Parathyroid adenoma (tissue), 2 donors: ENCODE data around the gene CECR2.

Experiments used
- H2AFZ ChIP-seq: fragments of 300-600 bp; sonication (generic); one replicate; pipeline ENCODE4 v1.7.0; 2017; ENCODE audit warnings: antibody characterized with exemption, mild to moderate bottlenecking
- H3K27ac ChIP-seq: fragments of 300-600 bp; sonication (generic); one replicate; pipeline ENCODE4 v1.7.0; 2017
- H3K27me3 ChIP-seq: fragments of 300-600 bp; sonication (generic); one replicate; pipeline ENCODE4 v1.7.0; 2017; ENCODE audit warnings: low read length; ENCODE audit not compliant: control insufficient read depth, insufficient read depth
- H3K36me3 ChIP-seq: fragments of 300-600 bp; sonication (generic); one replicate; pipeline ENCODE4 v1.7.0; 2017; ENCODE audit warnings: low read length; ENCODE audit not compliant: control insufficient read depth, insufficient read depth
- H3K4me1 ChIP-seq: fragments of 300-600 bp; sonication (generic); one replicate; pipeline ENCODE4 v1.7.0; 2017; ENCODE audit warnings: control low read depth
- H3K4me2 ChIP-seq: fragments of 300-600 bp; sonication (generic); one replicate; pipeline ENCODE4 v1.7.0; 2017; ENCODE audit warnings: low read length
- H3K4me3 ChIP-seq: fragments of 300-600 bp; sonication (generic); one replicate; pipeline ENCODE4 v1.7.0; 2017; ENCODE audit warnings: low read depth, low read length
- H3K79me2 ChIP-seq: fragments of 300-600 bp; sonication (generic); one replicate; pipeline ENCODE4 v1.7.0; 2017; ENCODE audit warnings: control low read depth
- H3K9ac ChIP-seq: fragments of 300-600 bp; sonication (generic); one replicate; pipeline ENCODE4 v1.7.0; 2017; ENCODE audit warnings: mild to moderate bottlenecking
- H3K9me3 ChIP-seq: fragments of 300-600 bp; sonication (generic); one replicate; pipeline ENCODE4 v1.7.0; 2017; ENCODE audit warnings: low read length; ENCODE audit not compliant: control insufficient read depth
- TF ChIP-seq, protein P1 (sequence below): fragments of 300-600 bp; sonication (generic); IDR thresholded peaks from one replicate; pipeline ENCODE4 v1.7.0; 2017; ENCODE audit warnings: antibody characterized with exemption, mild to moderate bottlenecking
- donor health status: primary hyperparathyroidism.

Gene CECR2

DNA sequence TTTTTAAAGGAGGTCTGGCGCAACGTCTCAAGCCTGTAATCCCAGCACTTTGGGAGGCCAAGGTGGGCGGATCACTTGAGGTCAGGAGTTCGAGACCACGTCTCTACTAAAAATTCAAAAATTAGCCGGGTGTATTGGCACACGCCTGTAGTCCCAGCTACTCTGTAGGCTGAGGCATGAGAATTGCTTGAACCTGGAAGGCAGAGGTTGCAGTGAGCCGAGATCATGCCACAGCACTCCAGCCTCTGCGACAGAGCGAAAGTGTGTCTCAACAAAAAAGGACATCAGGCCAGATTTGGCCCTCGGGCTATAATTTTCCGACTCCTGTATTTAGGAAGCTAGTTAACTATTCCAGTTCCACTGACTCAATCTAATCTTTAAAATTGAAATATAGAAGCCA is 115.3 kb downstream of the CECR2 start:
- no peak overlapping the region for H3K9ac ChIP-seq
- no peak overlapping the region for H2AFZ ChIP-seq
- no peaks in the 10 kb centered on the region for H3K36me3 ChIP-seq
- H3K4me1 ChIP-seq, result no peaks in the 10 kb centered on the region
- TF ChIP-seq, protein P1, sequence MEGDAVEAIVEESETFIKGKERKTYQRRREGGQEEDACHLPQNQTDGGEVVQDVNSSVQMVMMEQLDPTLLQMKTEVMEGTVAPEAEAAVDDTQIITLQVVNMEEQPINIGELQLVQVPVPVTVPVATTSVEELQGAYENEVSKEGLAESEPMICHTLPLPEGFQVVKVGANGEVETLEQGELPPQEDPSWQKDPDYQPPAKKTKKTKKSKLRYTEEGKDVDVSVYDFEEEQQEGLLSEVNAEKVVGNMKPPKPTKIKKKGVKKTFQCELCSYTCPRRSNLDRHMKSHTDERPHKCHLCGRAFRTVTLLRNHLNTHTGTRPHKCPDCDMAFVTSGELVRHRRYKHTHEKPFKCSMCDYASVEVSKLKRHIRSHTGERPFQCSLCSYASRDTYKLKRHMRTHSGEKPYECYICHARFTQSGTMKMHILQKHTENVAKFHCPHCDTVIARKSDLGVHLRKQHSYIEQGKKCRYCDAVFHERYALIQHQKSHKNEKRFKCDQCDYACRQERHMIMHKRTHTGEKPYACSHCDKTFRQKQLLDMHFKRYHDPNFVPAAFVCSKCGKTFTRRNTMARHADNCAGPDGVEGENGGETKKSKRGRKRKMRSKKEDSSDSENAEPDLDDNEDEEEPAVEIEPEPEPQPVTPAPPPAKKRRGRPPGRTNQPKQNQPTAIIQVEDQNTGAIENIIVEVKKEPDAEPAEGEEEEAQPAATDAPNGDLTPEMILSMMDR, result no peak
- no peak overlapping the region for H3K4me3 ChIP-seq
- H3K9me3 ChIP-seq, result no peaks in the 10 kb centered on the region
- no peak overlapping the region for H3K27ac ChIP-seq
- no peak overlapping the region for H3K4me2 ChIP-seq
- no peaks in the 10 kb centered on the region for H3K27me3 ChIP-seq
- H3K79me2 ChIP-seq, result no peaks in the 10 kb centered on the region

DNA sequence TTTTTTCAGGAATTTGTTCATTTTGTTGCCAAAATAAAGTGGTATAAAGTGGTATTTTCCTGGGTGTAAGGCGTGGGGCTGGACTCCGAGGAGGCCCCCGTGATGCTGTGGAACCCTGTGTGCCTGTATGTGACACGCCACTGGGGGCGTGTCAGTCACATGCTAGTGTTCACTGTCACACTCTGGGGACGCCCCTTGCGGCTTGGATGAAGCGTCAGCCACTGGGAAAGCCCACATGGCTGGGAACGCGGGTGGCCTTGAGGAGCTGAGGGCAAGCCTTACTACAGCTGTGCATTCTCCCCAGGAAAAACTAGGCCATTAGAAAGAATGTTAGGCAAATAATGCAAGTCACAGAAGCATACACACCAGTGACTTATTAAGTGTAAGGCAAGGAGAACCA is 117.1 kb downstream of the CECR2 start:
- Histone ChIP-seq H3K27me3 (no peaks in the 10 kb centered on the region), H3K36me3 (no peaks in the 10 kb centered on the region), H3K4me2 (no peak overlapping the region), H3K9me3 (no peaks in the 10 kb centered on the region), H3K9ac (no peak overlapping the region), H3K4me3 (no peak overlapping the region), H3K4me1 (no peaks in the 10 kb centered on the region), H3K79me2 (no peaks in the 10 kb centered on the region), H3K27ac (no peak overlapping the region), H2AFZ (no peak overlapping the region)
- TF ChIP-seq, protein P1, result no peak

DNA sequence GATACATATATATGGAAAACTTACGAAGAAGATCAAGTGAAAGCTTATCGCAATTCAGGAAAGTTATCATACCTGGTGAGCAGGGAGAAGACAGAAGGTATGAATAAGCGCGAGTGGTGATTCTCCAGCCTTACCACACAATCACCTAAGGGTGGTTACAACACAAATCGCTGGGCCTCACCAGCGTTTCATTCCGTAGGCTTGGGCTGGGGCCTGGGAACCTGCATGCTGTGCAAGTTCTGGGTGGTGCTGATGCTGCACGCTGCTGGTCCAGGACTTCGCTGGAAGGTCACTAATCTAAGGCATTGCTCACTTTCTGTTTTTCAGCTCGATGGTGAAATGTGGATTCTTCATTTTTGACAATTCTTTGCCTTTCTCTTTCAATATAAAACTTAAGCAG is 117.5 kb downstream of the CECR2 start:
- H3K9me3 ChIP-seq, result no peaks in the 10 kb centered on the region
- no peaks in the 10 kb centered on the region for H3K27me3 ChIP-seq
- H3K36me3 ChIP-seq, result no peaks in the 10 kb centered on the region
- no peak overlapping the region for H3K4me3 ChIP-seq
- no peaks in the 10 kb centered on the region for H3K4me1 ChIP-seq
- H3K27ac ChIP-seq, result no peak overlapping the region
- H3K79me2 ChIP-seq, result no peaks in the 10 kb centered on the region
- H3K9ac ChIP-seq, result no peak overlapping the region
- TF ChIP-seq, protein P1, result no peak
- H3K4me2 ChIP-seq, result no peak overlapping the region
- no peak overlapping the region for H2AFZ ChIP-seq

DNA sequence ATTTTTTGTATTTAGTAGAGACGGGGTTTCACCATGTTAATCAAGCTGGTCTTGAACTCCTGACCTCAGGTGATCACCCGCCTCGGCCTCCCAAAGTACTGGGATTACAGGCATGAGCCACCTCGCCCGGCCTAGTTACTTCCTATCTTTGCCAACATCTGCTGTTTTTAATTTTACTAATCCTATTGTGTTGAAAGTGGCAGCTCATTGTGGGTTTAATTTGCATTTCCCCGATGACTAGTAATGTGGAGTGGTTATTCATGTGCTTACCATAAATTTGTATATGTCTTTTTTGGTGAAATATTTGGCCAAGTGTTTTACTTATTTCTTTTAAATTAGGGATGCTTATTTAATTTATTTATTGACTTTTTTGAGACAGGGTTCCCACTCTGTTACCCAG is 119.8 kb downstream of the CECR2 start:
- Histone ChIP-seq H3K79me2 (no peaks in the 10 kb centered on the region), H3K9me3 (no peaks in the 10 kb centered on the region), H3K27ac (no peak overlapping the region), H2AFZ (no peak overlapping the region), H3K4me1 (no peaks in the 10 kb centered on the region), H3K36me3 (no peaks in the 10 kb centered on the region), H3K4me2 (no peak overlapping the region), H3K9ac (no peak overlapping the region), H3K27me3 (no peaks in the 10 kb centered on the region), H3K4me3 (no peak overlapping the region)
- TF ChIP-seq, protein P1, result no peak

DNA sequence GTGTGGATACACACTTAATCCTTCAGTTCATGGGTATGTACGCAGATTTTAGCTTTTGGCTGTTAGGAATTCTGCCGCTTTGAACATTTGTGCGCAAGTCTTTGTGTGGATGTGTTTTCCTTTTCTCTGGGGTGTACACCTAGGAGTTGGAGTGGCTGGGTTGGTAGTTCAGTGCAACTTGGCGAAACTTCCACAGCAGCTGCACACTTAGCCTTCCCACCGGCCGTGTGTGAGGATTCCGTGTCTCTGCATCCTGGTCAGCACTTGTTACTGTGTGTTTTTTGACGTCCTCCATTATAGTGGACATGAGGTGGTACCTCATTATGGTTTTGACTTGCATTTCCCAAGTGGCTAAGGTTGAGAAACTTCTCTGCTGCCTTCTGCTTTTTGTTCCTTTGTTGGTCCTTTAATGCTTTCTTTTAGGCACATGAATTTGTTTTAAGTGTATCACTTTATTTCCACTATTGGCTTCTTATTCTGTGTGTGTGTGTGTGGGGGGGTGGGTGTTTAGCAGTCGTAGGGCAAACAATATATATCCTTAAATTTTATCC is 121.9 kb downstream of the CECR2 start:
- Histone ChIP-seq H3K4me1 (no peaks in the 10 kb centered on the region), H3K36me3 (no peaks in the 10 kb centered on the region), H2AFZ (no peak overlapping the region), H3K4me3 (no peak overlapping the region), H3K9ac (no peak overlapping the region), H3K4me2 (no peak overlapping the region), H3K9me3 (no peaks in the 10 kb centered on the region), H3K27ac (no peak overlapping the region), H3K79me2 (no peaks in the 10 kb centered on the region), H3K27me3 (no peaks in the 10 kb centered on the region)
- TF ChIP-seq, protein P1, result no peak
